HEK293 (cell line): Measurements from ENCODE around the gene CPT1C.

Experiments used
- BCL11B ChIP-seq: fragments of 450-650 bp; formaldehyde crosslinking; IDR thresholded peaks from 2 replicates; pipeline ENCODE4 v1.5.1; 2016; ENCODE audit warnings: low read depth, missing biosample characterization, missing genetic modification characterization
- CTCF ChIP-seq: fragments of 450-650 bp; formaldehyde crosslinking; IDR thresholded peaks from 2 replicates; pipeline ENCODE4 v1.5.1; 2016; ENCODE audit warnings: missing biosample characterization, missing genetic modification characterization
- REST ChIP-seq: fragments of 450-650 bp; formaldehyde crosslinking; IDR thresholded peaks from 2 replicates; pipeline ENCODE4 v1.5.1; 2016; ENCODE audit warnings: missing biosample characterization, missing genetic modification characterization
- ZNF510 ChIP-seq: fragments of 450-650 bp; formaldehyde crosslinking; IDR thresholded peaks from 2 replicates; pipeline ENCODE4 v1.5.1; 2018; ENCODE audit warnings: mild to moderate bottlenecking, missing genetic modification characterization, missing biosample characterization; ENCODE audit not compliant: insufficient replicate concordance
- ZNF670 ChIP-seq: fragments of 450-650 bp; formaldehyde crosslinking; IDR thresholded peaks from 2 replicates; pipeline ENCODE4 v1.5.1; 2016; ENCODE audit warnings: missing biosample characterization, missing genetic modification characterization, low read depth
- ZNF777 ChIP-seq: fragments of 450-650 bp; formaldehyde crosslinking; IDR thresholded peaks from 2 replicates; pipeline ENCODE4 v1.5.1; 2017; ENCODE audit warnings: missing biosample characterization, missing genetic modification characterization, borderline replicate concordance

GRCh38 chr19:49696115-49696514 is 5.2 kb downstream of the CPT1C start:
- no peak for TF ChIP-seq ZNF777 (tag by site-specific recombination)
- TF ChIP-seq CTCF (tag by site-specific recombination): no peak
- no peak for TF ChIP-seq BCL11B (tag by site-specific recombination)
- no peak for TF ChIP-seq REST (tag by site-specific recombination)
- TF ChIP-seq ZNF510: no peak
- TF ChIP-seq ZNF670 (tag by site-specific recombination): no peak
